Measurements from ENCODE around the gene CDC14B.

- TF ChIP-seq GATA3 (IDR thresholded peaks at IDR 0.05; ENCODE audit: low read depth, low read length): no peak
- no peak for TF ChIP-seq GATA2 (IDR thresholded peaks at IDR 0.05; ENCODE audit: low read depth, low read length)
Observed at GRCh38 chr9:96620181-96620514, 505 bp upstream of the CDC14B start.
